K562 (cell line): ENCODE results near the gene ZNF330. TPM values are rescaled to one million over a fixed set of nuclear protein-coding genes. Genes with fewer than 3 reads are reported as not detected.

Experiments
- GATAD2A ChIP-seq: fragments of 450-650 bp; IDR thresholded peaks from 2 replicates; pipeline ENCODE4 v1.6.1; 2017
- IRF1 ChIP-seq: sonication (generic); formaldehyde crosslinking; IDR thresholded peaks from 2 replicates; pipeline ENCODE4 v1.8.0; 2022; ENCODE audit warnings: missing genetic modification reagents, mild to moderate bottlenecking, borderline replicate concordance
- MGA ChIP-seq: fragments of 450-650 bp; IDR thresholded peaks from 2 replicates; pipeline ENCODE4 v1.6.1; 2016; ENCODE audit warnings: mild to moderate bottlenecking, moderate library complexity
- ZNF444 ChIP-seq: fragments of 250-450 bp; sonication (Bioruptor Pico); IDR thresholded peaks from 2 replicates; pipeline ENCODE4 v1.4.0; 2020; ENCODE audit warnings: mild to moderate bottlenecking, moderate library complexity
- polyA plus RNA-seq, 8 experiments: library from polyadenylated mRNA; depleted of rRNA in 4 of 8; stranded (reverse) in 5 of 8; unstranded in 3 of 8; fragments of >200 nt; fragmentation: Nextera tagmentation in 2 of 8; fragmentation: Illumina TruSeq in 1 of 8; extraction: Ambion mirVana in 2 of 8; extraction: Trizol in 1 of 8; gene quantifications; 2 replicates each; pipeline versions ENCODE4 v1.2.1 to v1.2.3, GENCODE V29; 2011 to 2014; ENCODE audit warnings: inconsistent platforms in 1 of 8, missing spikeins in 1 of 8
- total RNA-seq, 7 experiments: library from RNA; depleted of rRNA in 6 of 7; stranded (reverse); fragments of >200 nt in 6 of 7; fragmentation: Illumina TruSeq in 2 of 7; extraction: Trizol in 2 of 7; gene quantifications; 2 replicates each; pipeline versions ENCODE4 v1.2.1 to v1.2.3, GENCODE V29; 2011 to 2021; ENCODE audit warnings: low replicate concordance in 1 of 7

The ZNF330 gene
- total and polyA plus RNA-seq, 9 of the 15 experiments (the other 6 are each of a cell fraction or from before 2014, with no cell fraction given): 70.0 to 115 (median 92.0) TPM

GRCh38 chr4:141193516-141194034, 27.1 kb upstream of the ZNF330 start (continued):
- TF ChIP-seq MGA: no peak
- TF ChIP-seq ZNF444 (CRISPR knock-in tag): no peak
- TF ChIP-seq GATAD2A: no peak
- TF ChIP-seq IRF1 (CRISPR knock-in tag): no peak
